ENCODE data around the gene TENM3. TPM values are rescaled to one million over a fixed set of nuclear protein-coding genes. Genes with fewer than 3 reads are reported as not detected.

Gene TENM3
- total RNA-seq, 4 donors from 2014 or later: 3.4 to 9.8 (median 6.9) TPM

GRCh38 chr4:182716192-182716591, 473.0 kb downstream of the TENM3 start:
- Histone ChIP-seq H3K36me3 (no peaks in the 10 kb centered on the region), H3K27me3 (peaks cover 30% of the 10 kb centered on the region), H3K9me3 (no peaks in the 10 kb centered on the region), H3K4me1 (no peaks in the 10 kb centered on the region), H3K4me3 (no peak overlapping the region), H3K27ac (no peak overlapping the region)
- 86 to 100% methylated on average over 1 to 3 of the region's 3 CpGs for WGBS, 2 donors (ENCODE audit: low coverage in 1 of 2)
- no peak for DNase-seq
- intact Hi-C loops (cut with DNase I; ENCODE audit: low total_unique reads) (no loop called here), in situ Hi-C loops (cut with MboI; ENCODE audit: low pct_ligation_motif_present in 1 of 4, low pct_unique_long_range_greater_than_20kb in 1 of 4, low sequenced_read_pairs in 3 of 4) (no loop called here)
- no peak for TF ChIP-seq CTCF (IDR thresholded peaks at IDR 0.05)
- no peak for TF ChIP-seq POLR2AphosphoS5 (IDR thresholded peaks at IDR 0.05)
- TF ChIP-seq EP300 (IDR thresholded peaks at IDR 0.05; ENCODE audit: low read depth): no peak
- no peak for TF ChIP-seq POLR2A (IDR thresholded peaks at IDR 0.05)

- H3K27ac ChIP-seq: no peak overlapping the region
- in situ Hi-C loops (cut with MboI; ENCODE audit: low pct_ligation_motif_present in 1 of 4, low pct_unique_long_range_greater_than_20kb in 1 of 4, low sequenced_read_pairs in 3 of 4): no loop called here
- no peaks in the 10 kb centered on the region for H3K9me3 ChIP-seq
- peaks cover 23% of the 10 kb centered on the region for H3K27me3 ChIP-seq
- no peak for DNase-seq
- intact Hi-C loops (cut with DNase I; ENCODE audit: low total_unique reads): no loop called here
- TF ChIP-seq CTCF (IDR thresholded peaks at IDR 0.05): no peak
- TF ChIP-seq POLR2AphosphoS5 (IDR thresholded peaks at IDR 0.05): no peak
- no peak for TF ChIP-seq EP300 (IDR thresholded peaks at IDR 0.05; ENCODE audit: low read depth)
- no peak for TF ChIP-seq POLR2A (IDR thresholded peaks at IDR 0.05)
- H3K4me1 ChIP-seq: no peaks in the 10 kb centered on the region
- H3K36me3 ChIP-seq: no peaks in the 10 kb centered on the region
- WGBS, 2 donors (ENCODE audit: low coverage in 1 of 2): 69 to 77% methylated on average over 2 to 6 of the region's 6 CpGs
- no peak overlapping the region for H3K4me3 ChIP-seq
Measured at GRCh38 chr4:182717788-182718583, 474.8 kb downstream of the TENM3 start.

- Histone ChIP-seq H3K36me3 (no peaks in the 10 kb centered on the region), H3K27ac (no peak overlapping the region), H3K9me3 (no peaks in the 10 kb centered on the region), H3K4me3 (no peak overlapping the region), H3K4me1 (peaks cover 0 to 4% (median 0%) of the 10 kb centered on the region in 4 donors), H3K27me3 (peaks cover 25% of the 10 kb centered on the region)
- intact Hi-C loops (cut with DNase I; ENCODE audit: low total_unique reads) (no loop called here), in situ Hi-C loops (cut with MboI; ENCODE audit: low pct_ligation_motif_present in 1 of 4, low pct_unique_long_range_greater_than_20kb in 1 of 4, low sequenced_read_pairs in 3 of 4) (no loop called here)
- TF ChIP-seq POLR2A (IDR thresholded peaks at IDR 0.05) (no peak), POLR2AphosphoS5 (IDR thresholded peaks at IDR 0.05) (no peak), CTCF (IDR thresholded peaks at IDR 0.05) (no peak), EP300 (IDR thresholded peaks at IDR 0.05; ENCODE audit: low read depth) (no peak)
- 23 to 39% methylated on average over 2 of the region's 2 CpGs for WGBS, 2 donors (ENCODE audit: low coverage in 1 of 2)
- no peak for DNase-seq
Measured at GRCh38 chr4:182724414-182724813, 481.2 kb downstream of the TENM3 start.

- H3K4me1 ChIP-seq: no peaks in the 10 kb centered on the region
- in situ Hi-C loops (cut with MboI; ENCODE audit: low pct_ligation_motif_present in 1 of 4, low pct_unique_long_range_greater_than_20kb in 1 of 4, low sequenced_read_pairs in 3 of 4) (no loop called here), intact Hi-C loops (cut with DNase I; ENCODE audit: low total_unique reads) (no loop called here)
- WGBS, 2 donors (ENCODE audit: low coverage in 1 of 2): 58 to 73% methylated on average over 2 of the region's 2 CpGs
- no peaks in the 10 kb centered on the region for H3K36me3 ChIP-seq
- no peaks in the 10 kb centered on the region for H3K9me3 ChIP-seq
- H3K27me3 ChIP-seq: peaks cover 10% of the 10 kb centered on the region
- no peak overlapping the region for H3K4me3 ChIP-seq
- no peak for TF ChIP-seq POLR2A (IDR thresholded peaks at IDR 0.05)
- no peak for TF ChIP-seq EP300 (IDR thresholded peaks at IDR 0.05; ENCODE audit: low read depth)
- no peak for TF ChIP-seq CTCF (IDR thresholded peaks at IDR 0.05)
- no peak for TF ChIP-seq POLR2AphosphoS5 (IDR thresholded peaks at IDR 0.05)
- DNase-seq: no peak
- no peak overlapping the region for H3K27ac ChIP-seq
Measured at GRCh38 chr4:182729516-182729915, 486.3 kb downstream of the TENM3 start.
